Endothelial cell of umbilical vein (primary cell): ENCODE results near the gene POU6F2. TPM values are rescaled to one million over a fixed set of nuclear protein-coding genes. Genes with fewer than 3 reads are reported as not detected.

Experiments
- BruUV-seq: library from RNA; stranded (reverse); fragments of 400-500 nt; replicated peaks from 2 replicates; lab custom pipeline; 2021; lab: Mats Ljungman, UMichigan
- CTCF ChIA-PET: fragments of 300-600, 350-600 bp; sonication (Branson Sonifier 250); formaldehyde crosslinking; loops from one replicate; lab custom pipeline; 2021; ENCODE audit warnings: antibody characterized with exemption, inconsistent platforms; lab: Charles Lee
- POLR2A ChIA-PET: fragments of 300-600, 350-600 bp; sonication (Branson Sonifier 250); formaldehyde crosslinking; loops from one replicate; lab custom pipeline; 2021; ENCODE audit warnings: antibody characterized with exemption, inconsistent platforms; lab: Charles Lee
- DNase-seq: peaks from one replicate; pipeline ENCODE4 v3.0.0-alpha.2; 2011; ENCODE audit warnings: low read depth, low spot score
- FAIRE-seq: peaks from 2 replicates; lab custom pipeline; 2011; peaks lifted over from hg19 to GRCh38; lab: Jason Lieb, UNC
- H2AFZ ChIP-seq: 2 replicates; pipeline ENCODE4 v1.6.0; 2012; ENCODE audit warnings: low read depth, low read length, control low read depth, inconsistent platforms
- H3K27ac ChIP-seq: 2 replicates; pipeline ENCODE4 v1.5.1; 2011; ENCODE audit warnings: low read depth, mild to moderate bottlenecking, control low read depth, low read length, moderate library complexity; ENCODE audit not compliant: insufficient read depth
- H3K27me3 ChIP-seq, 2 experiments: 2 replicates each; pipeline versions ENCODE4 v1.6.0 to v1.6.1; 2011; ENCODE audit warnings: low read length in 2 of 2, mixed read lengths in 1 of 2; ENCODE audit not compliant: control insufficient read depth in 2 of 2, insufficient read depth in 2 of 2
- H3K36me3 ChIP-seq, 2 experiments: 2 replicates in 1 of 2; 3 replicates in 1 of 2; pipeline ENCODE4 v1.5.1; 2011; ENCODE audit warnings: low read length in 2 of 2, mild to moderate bottlenecking in 1 of 2, moderate library complexity in 1 of 2; ENCODE audit not compliant: control insufficient read depth in 2 of 2, insufficient read depth in 2 of 2; ENCODE audit errors: extremely low read depth in 1 of 2
- H3K4me1 ChIP-seq: 3 replicates; pipeline ENCODE4 v1.5.1; 2011; ENCODE audit warnings: mild to moderate bottlenecking, low read length; ENCODE audit not compliant: control insufficient read depth, insufficient read depth; ENCODE audit errors: extremely low read depth
- H3K4me2 ChIP-seq: 2 replicates; pipeline ENCODE4 v1.6.1; 2011; ENCODE audit warnings: low read length, control low read depth, mixed read lengths; ENCODE audit not compliant: insufficient read depth
- H3K4me3 ChIP-seq, 3 experiments: fragments of 200-600 bp in 1 of 3; sonication (generic), shearing (Covaris generic) in 1 of 3; replicated peaks in 1 of 3; 2 replicates each; pipeline ENCODE4 v1.5.1; 2011 to 2016; ENCODE audit warnings: control low read depth in 3 of 3, low read length in 3 of 3, mild to moderate bottlenecking in 2 of 3, inconsistent platforms in 1 of 3, low read depth in 1 of 3, moderate library complexity in 1 of 3; ENCODE audit not compliant: insufficient read depth in 1 of 3
- H3K79me2 ChIP-seq: 2 replicates; pipeline ENCODE4 v1.6.0; 2012; ENCODE audit warnings: low read length, inconsistent platforms; ENCODE audit not compliant: control insufficient read depth, insufficient read depth
- H3K9ac ChIP-seq: replicated peaks from 2 replicates; pipeline ENCODE3; 2011; ENCODE audit warnings: low read length, control low read depth; ENCODE audit not compliant: insufficient read depth; ENCODE audit errors: extremely low read depth
- H3K9me1 ChIP-seq: replicated peaks from 3 replicates; pipeline ENCODE4 v1.6.0; 2011; ENCODE audit warnings: mild to moderate bottlenecking, low read length; ENCODE audit not compliant: control insufficient read depth, insufficient read depth; ENCODE audit errors: extremely low read depth
- H3K9me3 ChIP-seq: replicated peaks from 2 replicates; pipeline ENCODE4 v1.5.1; 2012; ENCODE audit warnings: low read length, inconsistent platforms; ENCODE audit not compliant: control insufficient read depth, insufficient read depth
- H4K20me1 ChIP-seq: replicated peaks from 2 replicates; pipeline ENCODE3; 2011; ENCODE audit warnings: mild to moderate bottlenecking, low read length; ENCODE audit not compliant: control insufficient read depth, insufficient read depth; ENCODE audit errors: extremely low read depth
- EZH2 ChIP-seq: IDR thresholded peaks from 2 replicates; pipeline ENCODE4 v1.6.1; 2012; ENCODE audit warnings: borderline replicate concordance, low read depth, mild to moderate bottlenecking, moderate library complexity, low read length, inconsistent platforms; ENCODE audit not compliant: severe bottlenecking
- FOS ChIP-seq: IDR thresholded peaks from 2 replicates; pipeline ENCODE4 v1.6.1; 2011; ENCODE audit warnings: mild to moderate bottlenecking, low read length, moderate library complexity, borderline replicate concordance; ENCODE audit not compliant: insufficient read depth
- GATA2 ChIP-seq: IDR thresholded peaks from 2 replicates; pipeline ENCODE4 v1.7.0; 2011; ENCODE audit warnings: low read depth, mild to moderate bottlenecking, moderate library complexity, mixed read lengths, low read length; ENCODE audit not compliant: insufficient read length, insufficient read depth
- JUN ChIP-seq: IDR thresholded peaks from 2 replicates; pipeline ENCODE4 v1.6.1; 2011; ENCODE audit warnings: borderline replicate concordance, low read depth; ENCODE audit not compliant: insufficient read length, insufficient read depth
- MAX ChIP-seq: IDR thresholded peaks from 2 replicates; pipeline ENCODE4 v1.6.1; 2011; ENCODE audit not compliant: insufficient read depth, insufficient read length
- MYC ChIP-seq: IDR thresholded peaks from one replicate; pipeline ENCODE4 v1.6.1; 2011; ENCODE audit warnings: mild to moderate bottlenecking, low read depth, low read length
- POLR2A ChIP-seq: IDR thresholded peaks from 2 replicates; pipeline ENCODE4 v1.6.1; 2012; ENCODE audit warnings: low read depth, mild to moderate bottlenecking, control low read depth, low read length
- POLR2AphosphoS5 ChIP-seq: IDR thresholded peaks from 2 replicates; pipeline ENCODE4 v1.6.1; 2012; ENCODE audit warnings: low read depth, mild to moderate bottlenecking, control low read depth, low read length, moderate library complexity; ENCODE audit not compliant: insufficient read depth
- dilution Hi-C: fragments of 300-500 bp; cut with MboI; formaldehyde crosslinking; loops from one replicate; pipeline ENCODE4 v1.15.0; 2019; ENCODE audit warnings: low sequenced_read_pairs; ENCODE audit not compliant: extremely low pct_ligation_motif_present
- intact Hi-C: fragments of 100-400 bp; cut with micrococcal nuclease; formaldehyde crosslinking; loops from one replicate; pipeline ENCODE4 v1.10.0; 2022
- polyA plus RNA-seq, 4 experiments: library from polyadenylated mRNA; depleted of rRNA in 3 of 4; stranded (reverse) in 3 of 4; unstranded in 1 of 4; fragments of >200 nt; gene quantifications; 2 replicates each; pipeline versions ENCODE4 v1.2.1 to v1.2.3, GENCODE V29; 2011 to 2012; ENCODE audit warnings: missing spikeins in 1 of 4
- total RNA-seq: library from RNA; stranded (reverse); gene quantifications from 2 replicates; pipeline ENCODE4 v1.2.3, GENCODE V29; 2021
- TF ChIP-seq, protein P1 (sequence below), 2 donors: IDR thresholded peaks; 1 replicate in 1 of 2; 2 replicates in 1 of 2; pipeline ENCODE4 v1.5.1; 2011; ENCODE audit warnings: low read length in 2 of 2, mild to moderate bottlenecking in 2 of 2, moderate library complexity in 2 of 2, control low read depth in 1 of 2, inconsistent platforms in 1 of 2, low read depth in 1 of 2; ENCODE audit not compliant: insufficient read depth in 1 of 2; ENCODE audit errors: extremely low read depth in 1 of 2

Gene POU6F2
- total and polyA plus RNA-seq, 2 donors (not counting 3 experiments of a cell fraction or from before 2014, with no cell fraction given), result 0.29 TPM; not detected in 1

- no peaks in the 10 kb centered on the region for H4K20me1 ChIP-seq
- CTCF ChIA-PET, result no interaction called here
Measured at GRCh38 chr7:39509436-39509835, 531.7 kb downstream of the POU6F2 start.

GRCh38 chr7:39509912-39510311, 532.2 kb downstream of the POU6F2 start:
- no peak overlapping the region for H3K4me2 ChIP-seq
- POLR2A ChIA-PET, result no interaction called here
- intact Hi-C loops, result no loop called here

More at GRCh38 chr7:39509436-39509835, 531.7 kb downstream of the POU6F2 start:
- Histone ChIP-seq H3K36me3 (no peaks in the 10 kb centered on the region), H3K4me1 (no peaks in the 10 kb centered on the region), H3K4me2 (no peak overlapping the region), H3K27me3 (no peaks in the 10 kb centered on the region), H3K9me3 (no peaks in the 10 kb centered on the region), H3K4me3 (no peak overlapping the region), H3K9ac (no peak overlapping the region), H3K79me2 (no peaks in the 10 kb centered on the region), H2AFZ (no peak overlapping the region), H3K9me1 (no peaks in the 10 kb centered on the region), H3K27ac (no peak overlapping the region)
- FAIRE-seq, result no peak
- DNase-seq, result no peak
- intact Hi-C loops (no loop called here), dilution Hi-C loops (no loop called here)
- no TSS peak for BruUV-seq
- no peak for TF ChIP-seq EZH2
- TF ChIP-seq JUN, result no peak
- TF ChIP-seq GATA2, result no peak
- no peak for TF ChIP-seq MYC
- no peak for TF ChIP-seq MAX
- TF ChIP-seq POLR2AphosphoS5, result no peak
- POLR2A ChIA-PET, result no interaction called here

More at GRCh38 chr7:39509912-39510311, 532.2 kb downstream of the POU6F2 start:
- Histone ChIP-seq H4K20me1 (no peaks in the 10 kb centered on the region), H3K36me3 (no peaks in the 10 kb centered on the region), H3K27me3 (no peaks in the 10 kb centered on the region), H3K9me3 (no peaks in the 10 kb centered on the region), H3K79me2 (no peaks in the 10 kb centered on the region), H3K4me1 (no peaks in the 10 kb centered on the region), H3K27ac (no peak overlapping the region), H3K9ac (no peak overlapping the region), H2AFZ (no peak overlapping the region), H3K4me3 (no peak overlapping the region), H3K9me1 (no peaks in the 10 kb centered on the region)
- FAIRE-seq, result no peak
- TF ChIP-seq POLR2AphosphoS5, result no peak
- TF ChIP-seq GATA2, result no peak
- no peak for TF ChIP-seq FOS
- no peak for TF ChIP-seq MAX
- TF ChIP-seq, protein P1, sequence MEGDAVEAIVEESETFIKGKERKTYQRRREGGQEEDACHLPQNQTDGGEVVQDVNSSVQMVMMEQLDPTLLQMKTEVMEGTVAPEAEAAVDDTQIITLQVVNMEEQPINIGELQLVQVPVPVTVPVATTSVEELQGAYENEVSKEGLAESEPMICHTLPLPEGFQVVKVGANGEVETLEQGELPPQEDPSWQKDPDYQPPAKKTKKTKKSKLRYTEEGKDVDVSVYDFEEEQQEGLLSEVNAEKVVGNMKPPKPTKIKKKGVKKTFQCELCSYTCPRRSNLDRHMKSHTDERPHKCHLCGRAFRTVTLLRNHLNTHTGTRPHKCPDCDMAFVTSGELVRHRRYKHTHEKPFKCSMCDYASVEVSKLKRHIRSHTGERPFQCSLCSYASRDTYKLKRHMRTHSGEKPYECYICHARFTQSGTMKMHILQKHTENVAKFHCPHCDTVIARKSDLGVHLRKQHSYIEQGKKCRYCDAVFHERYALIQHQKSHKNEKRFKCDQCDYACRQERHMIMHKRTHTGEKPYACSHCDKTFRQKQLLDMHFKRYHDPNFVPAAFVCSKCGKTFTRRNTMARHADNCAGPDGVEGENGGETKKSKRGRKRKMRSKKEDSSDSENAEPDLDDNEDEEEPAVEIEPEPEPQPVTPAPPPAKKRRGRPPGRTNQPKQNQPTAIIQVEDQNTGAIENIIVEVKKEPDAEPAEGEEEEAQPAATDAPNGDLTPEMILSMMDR (IDR thresholded peaks at IDR 0.05; ENCODE audit: extremely low read depth in 1 of 2, insufficient read depth in 1 of 2, low read depth in 1 of 2, low read length in 2 of 2), result no peak
- no peak for TF ChIP-seq MYC
- no peak for TF ChIP-seq EZH2
- no peak for TF ChIP-seq POLR2A
- no peak for TF ChIP-seq JUN
- CTCF ChIA-PET, result no interaction called here
- dilution Hi-C loops, result no loop called here
- no TSS peak for BruUV-seq
- peak; percentile 19 for DNase-seq
